Hematopoietic multipotent progenitor cell treated with erythropoietin and hydrocortisone succinate and interleukin-3 and kit ligand, for 17 days (in vitro differentiated cells): ENCODE data around the gene TFPI2.

Experiments
- DNase-seq: peaks from one replicate; pipeline ENCODE4 v3.0.0-alpha.2; 2015; ENCODE audit warnings: low spot score

TFPI2 gene

GRCh38 chr7:93855797-93856196 lies 34.8 kb downstream of the TFPI2 start:
- DNase-seq, result no peak

- no peak for DNase-seq
These were observed 36.1 kb downstream of the TFPI2 start for GRCh38 chr7:93854480-93854879.

GRCh38 chr7:93851536-93851935 lies 39.0 kb downstream of the TFPI2 start:
- no peak for DNase-seq

GRCh38 chr7:93843260-93843659 lies 47.3 kb downstream of the TFPI2 start:
- DNase-seq, result no peak

GRCh38 chr7:93838966-93839365 lies 51.6 kb downstream of the TFPI2 start:
- DNase-seq, result no peak

GRCh38 chr7:93837245-93837644 lies 53.3 kb downstream of the TFPI2 start:
- DNase-seq, result no peak

GRCh38 chr7:93836116-93836515 lies 54.4 kb downstream of the TFPI2 start:
- DNase-seq, result no peak

GRCh38 chr7:93835702-93836101 lies 54.9 kb downstream of the TFPI2 start:
- DNase-seq, result no peak
